GM12878 (cell line): ENCODE measurements around the gene TCP11L1. TPM values are rescaled to one million over a fixed set of nuclear protein-coding genes. Genes with fewer than 3 reads are reported as not detected.
A peak's percentile ranks its signal among the peaks of the same experiment; 100 is the strongest.

Source experiments
- CREM ChIP-seq: IDR thresholded peaks from 2 replicates; pipeline ENCODE4 v1.6.1; 2014; ENCODE audit warnings: antibody characterized with exemption, low read depth
- EED ChIP-seq: sonication (generic); IDR thresholded peaks from 2 replicates; pipeline ENCODE4 v1.6.1; 2016; ENCODE audit warnings: antibody characterized with exemption, low read depth
- GATAD2B ChIP-seq: fragments of 450-650 bp; conservative IDR thresholded peaks from 2 replicates; pipeline ENCODE4 v1.6.1; 2017; ENCODE audit warnings: low read depth, mild to moderate bottlenecking, moderate library complexity
- HDAC2 ChIP-seq: fragments of 200-600 bp; sonication (generic); IDR thresholded peaks from 2 replicates; pipeline ENCODE4 v1.6.1; 2017
- IKZF2 ChIP-seq, 2 experiments: fragments of 450-650 bp; IDR thresholded peaks; 2 replicates each; pipeline ENCODE4 v1.6.1; 2017; ENCODE audit warnings: mild to moderate bottlenecking in 2 of 2, moderate library complexity in 2 of 2
- JUND ChIP-seq: IDR thresholded peaks from 2 replicates; pipeline ENCODE4 v1.6.1; 2012; ENCODE audit warnings: low read depth, mild to moderate bottlenecking, low read length, improper control_type of control experiment, moderate library complexity
- KLF5 ChIP-seq: fragments of 450-650 bp; IDR thresholded peaks from 2 replicates; pipeline ENCODE4 v1.6.1; 2014; ENCODE audit warnings: mild to moderate bottlenecking; ENCODE audit not compliant: partially characterized antibody
- LARP7 ChIP-seq: fragments of 450-650 bp; IDR thresholded peaks from 2 replicates; pipeline ENCODE4 v1.6.1; 2017; ENCODE audit warnings: mild to moderate bottlenecking
- MTA3 ChIP-seq: IDR thresholded peaks from 2 replicates; pipeline ENCODE4 v1.6.1; 2012; ENCODE audit warnings: low read length, inconsistent platforms, borderline replicate concordance
- NBN ChIP-seq: fragments of 450-650 bp; IDR thresholded peaks from 2 replicates; pipeline ENCODE4 v1.6.1; 2016
- NFXL1 ChIP-seq: fragments of 450-650 bp; IDR thresholded peaks from 2 replicates; pipeline ENCODE4 v1.6.1; 2017; ENCODE audit warnings: antibody characterized with exemption, mild to moderate bottlenecking, borderline replicate concordance
- NR2F1 ChIP-seq: fragments of 450-650 bp; conservative IDR thresholded peaks from 2 replicates; pipeline ENCODE4 v1.6.1; 2017; ENCODE audit warnings: mild to moderate bottlenecking
- NRF1 ChIP-seq: conservative IDR thresholded peaks from 2 replicates; pipeline ENCODE4 v1.6.1; 2011; ENCODE audit warnings: mild to moderate bottlenecking, low read depth, low read length, improper control_type of control experiment
- PAX8 ChIP-seq: fragments of 450-650 bp; IDR thresholded peaks from 2 replicates; pipeline ENCODE4 v1.6.1; 2017; ENCODE audit warnings: mild to moderate bottlenecking, moderate library complexity
- RAD21 ChIP-seq: IDR thresholded peaks from 2 replicates; pipeline ENCODE4 v1.6.1; 2011; ENCODE audit warnings: mild to moderate bottlenecking, low read depth, low read length, moderate library complexity; ENCODE audit not compliant: insufficient read depth
- SMAD1 ChIP-seq: fragments of 450-650 bp; IDR thresholded peaks from 2 replicates; pipeline ENCODE4 v1.6.1; 2018; ENCODE audit warnings: mild to moderate bottlenecking, low read depth; ENCODE audit not compliant: partially characterized antibody
- SMARCA5 ChIP-seq: fragments of 450-650 bp; IDR thresholded peaks from 2 replicates; pipeline ENCODE4 v1.6.1; 2017; ENCODE audit warnings: mild to moderate bottlenecking
- SREBF2 ChIP-seq: IDR thresholded peaks from 2 replicates; pipeline ENCODE4 v1.6.1; 2012; ENCODE audit warnings: mild to moderate bottlenecking, low read length
- SRF ChIP-seq, 2 experiments: IDR thresholded peaks; 2 replicates each; pipeline ENCODE4 v1.6.1; 2011; ENCODE audit warnings: low read depth in 2 of 2, low read length in 2 of 2, mild to moderate bottlenecking in 1 of 2, moderate library complexity in 1 of 2
- STAT1 ChIP-seq: fragments of 450-650 bp; conservative IDR thresholded peaks from 2 replicates; pipeline ENCODE4 v1.6.1; 2014; ENCODE audit warnings: antibody characterized with exemption, mild to moderate bottlenecking
- STAT3 ChIP-seq: IDR thresholded peaks from 2 replicates; pipeline ENCODE4 v1.6.1; 2011; ENCODE audit warnings: low read depth, low read length, improper control_type of control experiment
- TARDBP ChIP-seq: IDR thresholded peaks from 2 replicates; pipeline ENCODE4 v1.6.1; 2016; ENCODE audit warnings: borderline replicate concordance
- WRNIP1 ChIP-seq: IDR thresholded peaks from 2 replicates; pipeline ENCODE4 v1.6.1; 2011; ENCODE audit warnings: low read depth, low read length, improper control_type of control experiment, borderline replicate concordance
- ZZZ3 ChIP-seq: IDR thresholded peaks from 2 replicates; pipeline ENCODE4 v1.6.1; 2011; ENCODE audit warnings: low read depth; ENCODE audit not compliant: control insufficient read depth, insufficient read length
- polyA plus RNA-seq, 11 experiments: library from polyadenylated mRNA; depleted of rRNA in 4 of 11; unstranded in 6 of 11; stranded (reverse) in 5 of 11; fragments of >200 nt; fragmentation: Nextera tagmentation in 4 of 11; fragmentation: Illumina TruSeq in 1 of 11; extraction: Ambion mirVana in 4 of 11; extraction: Trizol in 1 of 11; gene quantifications; 1 replicate in 1 of 11; 2 replicates in 10 of 11; pipeline versions ENCODE4 v1.2.1 to v1.2.3, GENCODE V29; 2011 to 2016; ENCODE audit warnings: inconsistent platforms in 2 of 11, missing spikeins in 2 of 11, low read depth in 1 of 11
- total RNA-seq, 4 experiments: library from RNA; depleted of rRNA in 3 of 4; stranded (reverse); fragments of >200 nt in 3 of 4; fragmentation: Illumina TruSeq in 1 of 4; extraction: Trizol in 1 of 4; gene quantifications; 2 replicates each; pipeline versions ENCODE4 v1.2.1 to v1.2.3, GENCODE V29; 2013 to 2021
- TF ChIP-seq, protein P1 (sequence below), 3 experiments: IDR thresholded peaks in 2 of 3; conservative IDR thresholded peaks in 1 of 3; 2 replicates each; pipeline ENCODE4 v1.5.1; 2011; ENCODE audit warnings: low read depth in 3 of 3, low read length in 3 of 3, mild to moderate bottlenecking in 3 of 3, control low read depth in 2 of 3, moderate library complexity in 2 of 3, inconsistent platforms in 1 of 3, mixed read lengths in 1 of 3; ENCODE audit not compliant: control insufficient read depth in 2 of 3, insufficient read depth in 1 of 3; ENCODE audit errors: extremely low read depth in 1 of 3
- TF ChIP-seq, protein P2 (sequence below): fragments of 450-650 bp; IDR thresholded peaks from 2 replicates; pipeline ENCODE4 v1.6.1; 2016; ENCODE audit warnings: mild to moderate bottlenecking
- TF ChIP-seq, protein P3 (sequence below): fragments of 150-350 bp; IDR thresholded peaks from 2 replicates; pipeline ENCODE4 v1.6.1; 2016; ENCODE audit warnings: low read depth, low read length

Gene TCP11L1
- total and polyA plus RNA-seq, 10 of the 15 experiments (the other 5 are each of a cell fraction or from before 2014, with no cell fraction given), result 5.3 to 15.7 (median 13.0) TPM

DNA sequence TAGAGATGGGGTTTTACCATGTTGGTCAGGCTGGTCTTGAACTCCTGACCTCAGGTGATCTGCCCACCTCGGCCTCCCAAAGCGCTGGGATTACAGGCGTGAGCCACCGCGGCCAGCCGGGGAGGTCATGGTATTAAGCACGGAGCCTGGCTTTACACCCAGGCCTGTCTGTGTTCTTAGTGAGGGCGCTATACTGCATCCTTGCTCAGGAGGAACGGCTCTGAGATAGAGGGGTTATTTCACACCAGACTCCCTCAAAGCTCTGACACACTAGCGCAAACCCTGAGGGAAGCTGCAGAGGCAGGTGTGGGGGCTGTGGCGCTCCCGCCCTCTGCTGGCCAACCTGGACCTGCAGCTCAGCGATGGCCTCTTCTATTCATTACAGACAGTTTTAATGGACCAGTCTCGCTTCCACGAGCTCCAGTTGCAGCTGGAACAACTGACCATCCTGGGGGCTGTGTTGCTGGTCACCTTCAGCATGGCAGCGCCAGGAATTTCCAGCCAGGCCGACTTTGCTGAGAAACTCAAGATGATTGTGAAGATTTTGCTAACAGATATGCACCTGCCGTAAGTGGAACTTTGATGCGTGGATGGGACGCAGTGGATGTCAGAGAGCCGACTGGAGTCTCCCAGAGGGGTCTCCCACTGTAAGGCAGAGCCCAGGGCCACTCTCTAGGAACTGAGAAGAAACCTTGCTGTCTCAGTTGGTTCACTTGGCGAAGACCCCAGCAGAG, 26.2 kb downstream of the TCP11L1 start (continued):
- TF ChIP-seq LARP7, result peak; percentile 66
- TF ChIP-seq MTA3, result no peak
- 0 out of 2 replicates have a peak, but pooled peaks have one; percentile 29 for TF ChIP-seq GATAD2B
- no peak for TF ChIP-seq CREM
- TF ChIP-seq PAX8, result no peak
- TF ChIP-seq SRF (IDR thresholded peaks at IDR 0.05; ENCODE audit: low read depth in 2 of 2, low read length in 2 of 2), result no peak
- TF ChIP-seq STAT3, result no peak
- no peak for TF ChIP-seq KLF5
- TF ChIP-seq NFXL1, result no peak
- TF ChIP-seq TARDBP, result no peak
- TF ChIP-seq, protein P1, sequence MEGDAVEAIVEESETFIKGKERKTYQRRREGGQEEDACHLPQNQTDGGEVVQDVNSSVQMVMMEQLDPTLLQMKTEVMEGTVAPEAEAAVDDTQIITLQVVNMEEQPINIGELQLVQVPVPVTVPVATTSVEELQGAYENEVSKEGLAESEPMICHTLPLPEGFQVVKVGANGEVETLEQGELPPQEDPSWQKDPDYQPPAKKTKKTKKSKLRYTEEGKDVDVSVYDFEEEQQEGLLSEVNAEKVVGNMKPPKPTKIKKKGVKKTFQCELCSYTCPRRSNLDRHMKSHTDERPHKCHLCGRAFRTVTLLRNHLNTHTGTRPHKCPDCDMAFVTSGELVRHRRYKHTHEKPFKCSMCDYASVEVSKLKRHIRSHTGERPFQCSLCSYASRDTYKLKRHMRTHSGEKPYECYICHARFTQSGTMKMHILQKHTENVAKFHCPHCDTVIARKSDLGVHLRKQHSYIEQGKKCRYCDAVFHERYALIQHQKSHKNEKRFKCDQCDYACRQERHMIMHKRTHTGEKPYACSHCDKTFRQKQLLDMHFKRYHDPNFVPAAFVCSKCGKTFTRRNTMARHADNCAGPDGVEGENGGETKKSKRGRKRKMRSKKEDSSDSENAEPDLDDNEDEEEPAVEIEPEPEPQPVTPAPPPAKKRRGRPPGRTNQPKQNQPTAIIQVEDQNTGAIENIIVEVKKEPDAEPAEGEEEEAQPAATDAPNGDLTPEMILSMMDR (IDR thresholded peaks at IDR 0.05 in 2 of 3, conservative IDR thresholded peaks at IDR 0.05 in 1 of 3; ENCODE audit: control insufficient read depth in 2 of 3, extremely low read depth in 1 of 3, insufficient read depth in 1 of 3, low read depth in 3 of 3, low read length in 3 of 3), result peak; percentile 88 to 94 (median 91); a peak in 5 of 6 replicates
- TF ChIP-seq EED, result 0 out of 2 replicates have a peak, but pooled peaks have one; percentile 17
- TF ChIP-seq, protein P2, sequence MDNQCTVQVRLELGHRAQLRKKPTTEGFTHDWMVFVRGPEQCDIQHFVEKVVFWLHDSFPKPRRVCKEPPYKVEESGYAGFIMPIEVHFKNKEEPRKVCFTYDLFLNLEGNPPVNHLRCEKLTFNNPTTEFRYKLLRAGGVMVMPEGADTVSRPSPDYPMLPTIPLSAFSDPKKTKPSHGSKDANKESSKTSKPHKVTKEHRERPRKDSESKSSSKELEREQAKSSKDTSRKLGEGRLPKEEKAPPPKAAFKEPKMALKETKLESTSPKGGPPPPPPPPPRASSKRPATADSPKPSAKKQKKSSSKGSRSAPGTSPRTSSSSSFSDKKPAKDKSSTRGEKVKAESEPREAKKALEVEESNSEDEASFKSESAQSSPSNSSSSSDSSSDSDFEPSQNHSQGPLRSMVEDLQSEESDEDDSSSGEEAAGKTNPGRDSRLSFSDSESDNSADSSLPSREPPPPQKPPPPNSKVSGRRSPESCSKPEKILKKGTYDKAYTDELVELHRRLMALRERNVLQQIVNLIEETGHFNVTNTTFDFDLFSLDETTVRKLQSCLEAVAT, result 0 out of 2 replicates have a peak, but pooled peaks have one; percentile 44
- TF ChIP-seq SREBF2, result no peak
- no peak for TF ChIP-seq WRNIP1
- no peak for TF ChIP-seq ZZZ3
- TF ChIP-seq HDAC2, result no peak
- no peak for TF ChIP-seq STAT1
- no peak for TF ChIP-seq NRF1
- 0 out of 2 replicates have a peak, but pooled peaks have one; percentile 38 for TF ChIP-seq NBN
- TF ChIP-seq, protein P3, sequence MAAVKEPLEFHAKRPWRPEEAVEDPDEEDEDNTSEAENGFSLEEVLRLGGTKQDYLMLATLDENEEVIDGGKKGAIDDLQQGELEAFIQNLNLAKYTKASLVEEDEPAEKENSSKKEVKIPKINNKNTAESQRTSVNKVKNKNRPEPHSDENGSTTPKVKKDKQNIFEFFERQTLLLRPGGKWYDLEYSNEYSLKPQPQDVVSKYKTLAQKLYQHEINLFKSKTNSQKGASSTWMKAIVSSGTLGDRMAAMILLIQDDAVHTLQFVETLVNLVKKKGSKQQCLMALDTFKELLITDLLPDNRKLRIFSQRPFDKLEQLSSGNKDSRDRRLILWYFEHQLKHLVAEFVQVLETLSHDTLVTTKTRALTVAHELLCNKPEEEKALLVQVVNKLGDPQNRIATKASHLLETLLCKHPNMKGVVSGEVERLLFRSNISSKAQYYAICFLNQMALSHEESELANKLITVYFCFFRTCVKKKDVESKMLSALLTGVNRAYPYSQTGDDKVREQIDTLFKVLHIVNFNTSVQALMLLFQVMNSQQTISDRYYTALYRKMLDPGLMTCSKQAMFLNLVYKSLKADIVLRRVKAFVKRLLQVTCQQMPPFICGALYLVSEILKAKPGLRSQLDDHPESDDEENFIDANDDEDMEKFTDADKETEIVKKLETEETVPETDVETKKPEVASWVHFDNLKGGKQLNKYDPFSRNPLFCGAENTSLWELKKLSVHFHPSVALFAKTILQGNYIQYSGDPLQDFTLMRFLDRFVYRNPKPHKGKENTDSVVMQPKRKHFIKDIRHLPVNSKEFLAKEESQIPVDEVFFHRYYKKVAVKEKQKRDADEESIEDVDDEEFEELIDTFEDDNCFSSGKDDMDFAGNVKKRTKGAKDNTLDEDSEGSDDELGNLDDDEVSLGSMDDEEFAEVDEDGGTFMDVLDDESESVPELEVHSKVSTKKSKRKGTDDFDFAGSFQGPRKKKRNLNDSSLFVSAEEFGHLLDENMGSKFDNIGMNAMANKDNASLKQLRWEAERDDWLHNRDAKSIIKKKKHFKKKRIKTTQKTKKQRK, result no peak
- no peak for TF ChIP-seq SMAD1
- no peak for TF ChIP-seq JUND
- TF ChIP-seq NR2F1, result peak; percentile 64
- TF ChIP-seq SMARCA5, result peak; percentile 71
- peak; percentile 87 for TF ChIP-seq RAD21
- no peak; a peak in 1 of 4 replicates for TF ChIP-seq IKZF2 (IDR thresholded peaks at IDR 0.05)
